WTC11 (cell line): ENCODE data around the gene SPACDR.

Source experiments
- CTCF ChIP-seq: fragments of 200-600 bp; IDR thresholded peaks from 2 replicates; pipeline ENCODE4 v1.8.0; 2022; ENCODE audit warnings: antibody characterized with exemption
- MYBL2 ChIP-seq: sonication (generic); formaldehyde crosslinking; IDR thresholded peaks from 2 replicates; pipeline ENCODE4 v1.8.1; 2023; ENCODE audit warnings: mild to moderate bottlenecking, moderate library complexity, missing genetic modification reagents
- NFYB ChIP-seq: sonication (generic); formaldehyde crosslinking; conservative IDR thresholded peaks from 2 replicates; pipeline ENCODE4 v1.8.0; 2022; ENCODE audit warnings: low read depth, missing genetic modification reagents
- PREB ChIP-seq: sonication (generic); formaldehyde crosslinking; IDR thresholded peaks from 2 replicates; pipeline ENCODE4 v1.8.1; 2022; ENCODE audit warnings: mild to moderate bottlenecking, missing genetic modification reagents, moderate library complexity, borderline replicate concordance
- TCF7 ChIP-seq: sonication (generic); formaldehyde crosslinking; IDR thresholded peaks from 2 replicates; pipeline ENCODE4 v1.8.0; 2022; ENCODE audit warnings: mild to moderate bottlenecking, low read depth, missing genetic modification reagents, moderate library complexity
- USF2 ChIP-seq: sonication (generic); formaldehyde crosslinking; IDR thresholded peaks from 2 replicates; pipeline ENCODE4 v1.8.1; 2023; ENCODE audit warnings: mild to moderate bottlenecking, missing genetic modification reagents, moderate library complexity
- ZBTB21 ChIP-seq: sonication (generic); formaldehyde crosslinking; IDR thresholded peaks from 2 replicates; pipeline ENCODE4 v1.8.1; 2023; ENCODE audit warnings: mild to moderate bottlenecking, missing genetic modification reagents, borderline replicate concordance
- ZNF263 ChIP-seq: sonication (generic); formaldehyde crosslinking; IDR thresholded peaks from 2 replicates; pipeline ENCODE4 v1.8.1; 2022; ENCODE audit warnings: low read depth, mild to moderate bottlenecking, moderate library complexity, missing genetic modification reagents
- TF ChIP-seq, protein P1 (sequence below): sonication (generic); formaldehyde crosslinking; IDR thresholded peaks from 2 replicates; pipeline ENCODE4 v1.8.0; 2023; ENCODE audit warnings: missing genetic modification reagents
- TF ChIP-seq, protein P2 (sequence below): sonication (generic); formaldehyde crosslinking; IDR thresholded peaks from 2 replicates; pipeline ENCODE4 v1.8.0; 2022; ENCODE audit warnings: mild to moderate bottlenecking, missing genetic modification reagents
- TF ChIP-seq, protein P3 (sequence below): sonication (generic); formaldehyde crosslinking; IDR thresholded peaks from 2 replicates; pipeline ENCODE4 v1.8.1; 2023; ENCODE audit warnings: mild to moderate bottlenecking, missing genetic modification reagents, borderline replicate concordance

DNA sequence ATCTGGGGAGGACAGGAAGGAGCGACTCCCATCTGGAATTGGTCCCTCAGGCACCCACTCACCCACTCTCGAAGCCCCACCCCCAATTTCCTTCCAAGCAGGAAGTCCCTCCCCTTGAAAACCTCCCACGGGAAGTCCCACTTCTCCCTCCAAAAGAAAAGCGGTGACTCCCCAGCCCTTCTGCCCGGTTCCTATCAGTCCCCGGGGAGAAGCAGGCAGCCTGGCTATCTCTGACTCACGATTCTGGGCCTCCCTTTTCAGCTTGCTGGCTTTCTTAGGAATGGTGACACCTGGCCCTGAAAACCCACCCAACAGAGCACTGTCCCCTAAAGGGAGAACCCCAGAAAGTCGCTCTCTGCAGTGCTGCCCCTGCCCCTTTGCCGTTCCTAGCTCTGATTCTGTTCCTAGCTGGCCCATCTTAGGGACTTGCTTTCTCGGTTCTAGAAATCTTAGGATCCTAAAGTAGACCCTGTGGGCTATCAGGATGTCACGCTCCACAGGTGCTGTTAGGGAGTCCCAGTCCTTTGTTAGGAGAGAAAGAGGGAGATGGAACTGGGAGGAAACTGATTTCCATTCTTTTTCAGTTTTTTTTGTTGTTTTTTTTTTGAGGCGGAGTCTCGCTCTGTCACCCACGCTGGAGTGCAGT, 8.9 kb upstream of the SPACDR start:
- TF ChIP-seq CTCF (no peak), PREB (CRISPR knock-in tag) (no peak), MYBL2 (CRISPR knock-in tag) (no peak), ZNF263 (CRISPR knock-in tag) (no peak), NFYB (CRISPR knock-in tag) (no peak), USF2 (no peak), TCF7 (CRISPR knock-in tag) (no peak), ZBTB21 (CRISPR knock-in tag) (no peak)
- TF ChIP-seq, protein P1, sequence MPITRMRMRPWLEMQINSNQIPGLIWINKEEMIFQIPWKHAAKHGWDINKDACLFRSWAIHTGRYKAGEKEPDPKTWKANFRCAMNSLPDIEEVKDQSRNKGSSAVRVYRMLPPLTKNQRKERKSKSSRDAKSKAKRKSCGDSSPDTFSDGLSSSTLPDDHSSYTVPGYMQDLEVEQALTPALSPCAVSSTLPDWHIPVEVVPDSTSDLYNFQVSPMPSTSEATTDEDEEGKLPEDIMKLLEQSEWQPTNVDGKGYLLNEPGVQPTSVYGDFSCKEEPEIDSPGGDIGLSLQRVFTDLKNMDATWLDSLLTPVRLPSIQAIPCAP = no peak
- TF ChIP-seq, protein P2, sequence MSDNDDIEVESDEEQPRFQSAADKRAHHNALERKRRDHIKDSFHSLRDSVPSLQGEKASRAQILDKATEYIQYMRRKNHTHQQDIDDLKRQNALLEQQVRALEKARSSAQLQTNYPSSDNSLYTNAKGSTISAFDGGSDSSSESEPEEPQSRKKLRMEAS (CRISPR knock-in tag) = no peak
- TF ChIP-seq, protein P3, sequence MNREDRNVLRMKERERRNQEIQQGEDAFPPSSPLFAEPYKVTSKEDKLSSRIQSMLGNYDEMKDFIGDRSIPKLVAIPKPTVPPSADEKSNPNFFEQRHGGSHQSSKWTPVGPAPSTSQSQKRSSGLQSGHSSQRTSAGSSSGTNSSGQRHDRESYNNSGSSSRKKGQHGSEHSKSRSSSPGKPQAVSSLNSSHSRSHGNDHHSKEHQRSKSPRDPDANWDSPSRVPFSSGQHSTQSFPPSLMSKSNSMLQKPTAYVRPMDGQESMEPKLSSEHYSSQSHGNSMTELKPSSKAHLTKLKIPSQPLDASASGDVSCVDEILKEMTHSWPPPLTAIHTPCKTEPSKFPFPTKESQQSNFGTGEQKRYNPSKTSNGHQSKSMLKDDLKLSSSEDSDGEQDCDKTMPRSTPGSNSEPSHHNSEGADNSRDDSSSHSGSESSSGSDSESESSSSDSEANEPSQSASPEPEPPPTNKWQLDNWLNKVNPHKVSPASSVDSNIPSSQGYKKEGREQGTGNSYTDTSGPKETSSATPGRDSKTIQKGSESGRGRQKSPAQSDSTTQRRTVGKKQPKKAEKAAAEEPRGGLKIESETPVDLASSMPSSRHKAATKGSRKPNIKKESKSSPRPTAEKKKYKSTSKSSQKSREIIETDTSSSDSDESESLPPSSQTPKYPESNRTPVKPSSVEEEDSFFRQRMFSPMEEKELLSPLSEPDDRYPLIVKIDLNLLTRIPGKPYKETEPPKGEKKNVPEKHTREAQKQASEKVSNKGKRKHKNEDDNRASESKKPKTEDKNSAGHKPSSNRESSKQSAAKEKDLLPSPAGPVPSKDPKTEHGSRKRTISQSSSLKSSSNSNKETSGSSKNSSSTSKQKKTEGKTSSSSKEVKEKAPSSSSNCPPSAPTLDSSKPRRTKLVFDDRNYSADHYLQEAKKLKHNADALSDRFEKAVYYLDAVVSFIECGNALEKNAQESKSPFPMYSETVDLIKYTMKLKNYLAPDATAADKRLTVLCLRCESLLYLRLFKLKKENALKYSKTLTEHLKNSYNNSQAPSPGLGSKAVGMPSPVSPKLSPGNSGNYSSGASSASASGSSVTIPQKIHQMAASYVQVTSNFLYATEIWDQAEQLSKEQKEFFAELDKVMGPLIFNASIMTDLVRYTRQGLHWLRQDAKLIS (CRISPR knock-in tag) = no peak
